ENCODE data around the gene FLT3LG. TPM values are rescaled to one million over a fixed set of nuclear protein-coding genes. Genes with fewer than 3 reads are reported as not detected.

The FLT3LG gene
- total and polyA plus RNA-seq, 2 of the 8 experiments (the other 6 are each of a cell fraction or from before 2014, with no cell fraction given) = 1.6 to 3.2 TPM

- Histone ChIP-seq H2AK5ac (ENCODE audit: low read depth, low read length) (no peak overlapping the region), H2BK20ac (ENCODE audit: low read length) (no peak overlapping the region), H4K5ac (ENCODE audit: insufficient read length, low read depth, low read length) (no peak overlapping the region), H4K91ac (replicated peaks; ENCODE audit: insufficient read length, low read length) (no peak overlapping the region), H3K23ac (ENCODE audit: insufficient read length) (no peak overlapping the region), H2BK120ac (replicated peaks; ENCODE audit: low read depth, low read length) (no peak overlapping the region), H3K4me3 (ENCODE audit: extremely low read depth in 1 of 4, insufficient read depth in 2 of 4, low read depth in 3 of 4, low read length in 4 of 4) (no peak overlapping the region), H3K4me2 (ENCODE audit: insufficient read depth in 1 of 2, low read depth in 2 of 2, low read length in 2 of 2) (no peak overlapping the region), H3K36me3 (ENCODE audit: control insufficient read depth in 2 of 4, insufficient read depth in 4 of 4, low read length in 3 of 4) (no peaks in the 10 kb centered on the region), H3K79me2 (ENCODE audit: control insufficient read depth in 1 of 2, insufficient read depth in 2 of 2, low read length in 2 of 2) (no peaks in the 10 kb centered on the region), H2BK5ac (ENCODE audit: low read depth, low read length) (no peak overlapping the region), H2BK12ac (ENCODE audit: low read depth, low read length) (peak overlapping the region; percentile 80; the same call in 1 of the 2 replicates), H3K27ac (ENCODE audit: low read depth, low read length) (no peak overlapping the region), H3K9ac (replicated peaks in 1 of 4; ENCODE audit: extremely low read depth in 1 of 4, low read depth in 3 of 4, low read length in 3 of 4) (0 out of 7 replicates have a peak overlapping the region, but pooled peaks of 1 of the 4 experiments have one; percentile 24), H3K18ac (ENCODE audit: extremely low read depth, low read length) (no peak overlapping the region), H3K4me1 (replicated peaks in 1 of 4; ENCODE audit: control insufficient read depth in 3 of 4, insufficient read depth in 4 of 4, low read length in 3 of 4) (peaks cover 0 to 4% (median 2%) of the 10 kb centered on the region in 4 experiments; a peak in 4 of 7 replicates), H3K27me3 (replicated peaks in 1 of 4; ENCODE audit: control insufficient read depth in 3 of 4, extremely low read depth in 1 of 4, insufficient read depth in 3 of 4, low read length in 3 of 4) (no peaks in the 10 kb centered on the region; a peak in 1 of 7 replicates), H3K56ac (replicated peaks; ENCODE audit: insufficient read length, low read depth, low read length) (no peak overlapping the region), H3K9me3 (ENCODE audit: insufficient read depth in 2 of 2, low read depth in 1 of 2, low read length in 1 of 2) (no peaks in the 10 kb centered on the region), H4K20me1 (replicated peaks in 1 of 2; ENCODE audit: control insufficient read depth in 1 of 2, insufficient read depth in 2 of 2, low read length in 2 of 2) (no peaks in the 10 kb centered on the region), H2AFZ (ENCODE audit: low read length) (no peak overlapping the region), H3K23me2 (ENCODE audit: low read depth, low read length) (no peaks in the 10 kb centered on the region), H4K8ac (ENCODE audit: extremely low read depth, insufficient read depth, low read length) (no peak overlapping the region; the same call in 1 of the 2 replicates), H3K79me1 (ENCODE audit: low read depth, low read length) (no peaks in the 10 kb centered on the region), H3K14ac (ENCODE audit: insufficient read length) (no peak overlapping the region), H2BK15ac (ENCODE audit: low read length) (no peak overlapping the region), H3K4ac (replicated peaks; ENCODE audit: insufficient read length, low read depth, low read length) (no peak overlapping the region)
- POLR2A ChIA-PET (ENCODE audit: partially characterized antibody) = interaction anchor here (0.8 to 4.2 kb wide), 6 partner anchors 19 to 73 kb away, joined by 3 to 18 read pairs (median 4); partner anchors contain the start of genes ALDH16A1, NOSIP, PRRG2 and RPL13A
- CTCF ChIA-PET (ENCODE audit: partially characterized antibody) = interaction anchor here (0.9 to 2.9 kb wide), 5 partner anchors 13 to 62 kb away, joined by 3 to 23 read pairs (median 4); no protein-coding TSS in a partner anchor
- DNase-seq (ENCODE audit: low read depth in 1 of 2, low spot score in 2 of 2) (no peak), FAIRE-seq (no peak)
- 91% methylated on average over 12 of the region's 12 CpGs; no CpG with 5 or more reads in 1 of the 2 experiments for WGBS, 2 experiments (ENCODE audit: extremely low coverage in 1 of 2, insufficient coverage in 1 of 2, insufficient read length in 1 of 2, insufficient replicate concordance in 2 of 2, low coverage in 1 of 2, low lambda C conversion rate in 2 of 2, missing lambda C conversion rate in 1 of 2)
- TF ChIP-seq RFX5 (IDR thresholded peaks at IDR 0.05; ENCODE audit: borderline replicate concordance, low read depth, low read length) (no peak), BACH1 (IDR thresholded peaks at IDR 0.05; ENCODE audit: low read length) (no peak), E2F6 (IDR thresholded peaks at IDR 0.05) (no peak), TBP (IDR thresholded peaks at IDR 0.05; ENCODE audit: low read depth, low read length) (no peak), RXRA (IDR thresholded peaks at IDR 0.05; ENCODE audit: insufficient read depth, low read depth, low read length) (no peak)
Observed at GRCh38 chr19:49507803-49508494, 33.9 kb downstream of the FLT3LG start.

All from H1 (cell line).